Heart left ventricle (tissue), 13 donors: ENCODE results near the gene AIF1L.

Source experiments
- POLR2A ChIP-seq, 2 donors: fragments of 450-650 bp; IDR thresholded peaks; one replicate each; pipeline ENCODE4 v1.6.1; 2017; ENCODE audit warnings: antibody characterized with exemption in 2 of 2, mild to moderate bottlenecking in 2 of 2, moderate library complexity in 2 of 2
- TF ChIP-seq, protein P1 (sequence below), 12 donors: fragments of 200-600 bp; sonication (generic) in 4 of 12; IDR thresholded peaks; one replicate each; pipeline versions ENCODE4 v1.5.0 to v1.8.0; 2018 to 2022; ENCODE audit warnings: antibody characterized with exemption in 12 of 12, mild to moderate bottlenecking in 5 of 12
- donor health status: ischemic (EF 13 %, LVEDD 7.1; RV severe dilation, severe dysfunction).
- donor health status: DM: no; HTN: yes; CAD: no.
- donor health status: DM: no; HTN: no; CAD: no.
- donor health status: ischemic (EF 25% LVEDD 6.9; RV normal size, moderate dysfunction).
- donor health status: ischemic (EF 25% LVEDD 5.7; RV mildly dilated, moderate dysfunction).
- donor health status: ischemic (EF 35%, LVEDD 5.7; RV mildly dilated, moderate dysfunction).
- donor health status: nonischemic (EF 11% LVEDD 7.7; RV severe dilation, severe dysfunction).
- donor health status: DM: yes; HTN: yes; CAD: no.
- donor health status: PGD.
- donor health status: ischemic (EF 29% LVEDD 5.4; RV normal size, mild dysfunction).
- donor health status: nonischemic (EF 23%, LVEDD 6.1; RV moderate dilation, normal function).

DNA sequence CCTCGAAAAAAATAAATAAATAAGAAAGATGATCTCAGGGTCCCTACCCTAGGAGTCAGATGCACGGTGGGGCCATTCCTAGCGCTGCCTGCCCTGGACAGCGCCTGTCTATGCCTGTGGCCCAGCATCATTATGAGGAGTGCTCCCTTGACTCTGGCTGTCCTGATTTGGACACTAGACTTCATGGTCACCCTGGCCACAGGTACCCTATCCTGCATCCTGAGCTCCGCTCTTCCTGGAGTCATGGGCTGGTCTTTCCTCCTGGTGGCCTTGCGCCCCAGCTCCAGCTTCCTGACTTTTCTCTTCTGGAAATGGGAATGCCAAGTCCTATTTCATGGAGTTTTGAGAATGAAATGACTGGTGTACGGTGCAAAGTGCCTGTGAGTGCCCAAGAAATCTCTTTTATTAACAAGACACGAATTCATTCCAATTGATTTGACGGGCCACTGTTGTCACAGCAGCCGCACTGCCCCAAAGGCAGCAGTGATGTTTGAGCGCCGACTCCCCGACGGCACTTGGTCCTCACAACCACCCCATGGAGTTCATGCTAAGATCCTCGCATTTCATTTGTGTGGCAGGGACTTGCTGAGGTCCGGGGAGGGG is 564 bp upstream of the AIF1L start:
- TF ChIP-seq, protein P1, sequence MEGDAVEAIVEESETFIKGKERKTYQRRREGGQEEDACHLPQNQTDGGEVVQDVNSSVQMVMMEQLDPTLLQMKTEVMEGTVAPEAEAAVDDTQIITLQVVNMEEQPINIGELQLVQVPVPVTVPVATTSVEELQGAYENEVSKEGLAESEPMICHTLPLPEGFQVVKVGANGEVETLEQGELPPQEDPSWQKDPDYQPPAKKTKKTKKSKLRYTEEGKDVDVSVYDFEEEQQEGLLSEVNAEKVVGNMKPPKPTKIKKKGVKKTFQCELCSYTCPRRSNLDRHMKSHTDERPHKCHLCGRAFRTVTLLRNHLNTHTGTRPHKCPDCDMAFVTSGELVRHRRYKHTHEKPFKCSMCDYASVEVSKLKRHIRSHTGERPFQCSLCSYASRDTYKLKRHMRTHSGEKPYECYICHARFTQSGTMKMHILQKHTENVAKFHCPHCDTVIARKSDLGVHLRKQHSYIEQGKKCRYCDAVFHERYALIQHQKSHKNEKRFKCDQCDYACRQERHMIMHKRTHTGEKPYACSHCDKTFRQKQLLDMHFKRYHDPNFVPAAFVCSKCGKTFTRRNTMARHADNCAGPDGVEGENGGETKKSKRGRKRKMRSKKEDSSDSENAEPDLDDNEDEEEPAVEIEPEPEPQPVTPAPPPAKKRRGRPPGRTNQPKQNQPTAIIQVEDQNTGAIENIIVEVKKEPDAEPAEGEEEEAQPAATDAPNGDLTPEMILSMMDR (IDR thresholded peaks at IDR 0.05) = peak in 1 of 12 donors; percentile 9
- TF ChIP-seq POLR2A (IDR thresholded peaks at IDR 0.05) = no peak
